Suprapubic skin (tissue), 4 donors: Measurements from ENCODE around the gene USP53.

Source experiments
- CTCF ChIP-seq, 2 donors: fragments of 200-600 bp in 1 of 2; fragments of 450-650 bp in 1 of 2; sonication (generic) in 1 of 2; IDR thresholded peaks; one replicate each; pipeline ENCODE4 v1.5.1; 2016 to 2019; ENCODE audit warnings: antibody characterized with exemption in 2 of 2, mild to moderate bottlenecking in 1 of 2, moderate library complexity in 1 of 2
- EP300 ChIP-seq: sonication (generic); formaldehyde crosslinking; IDR thresholded peaks from one replicate; pipeline ENCODE4 v1.6.1; 2017; ENCODE audit warnings: antibody characterized with exemption
- POLR2A ChIP-seq, 2 donors: fragments of 450-650 bp; IDR thresholded peaks; one replicate each; pipeline ENCODE4 v1.6.1; 2017; ENCODE audit warnings: antibody characterized with exemption in 2 of 2, mild to moderate bottlenecking in 2 of 2, moderate library complexity in 2 of 2
- POLR2AphosphoS5 ChIP-seq, 3 donors: sonication (generic); formaldehyde crosslinking; IDR thresholded peaks; one replicate each; pipeline ENCODE4 v1.6.1; 2017; ENCODE audit warnings: antibody characterized with exemption in 3 of 3

- TF ChIP-seq POLR2A (IDR thresholded peaks at IDR 0.05) (no peak), CTCF (IDR thresholded peaks at IDR 0.05) (no peak), EP300 (no peak), POLR2AphosphoS5 (IDR thresholded peaks at IDR 0.05) (no peak)
Observed at GRCh38 chr4:119237642-119238041, 25.1 kb downstream of the USP53 start.
